ENCODE results near the gene IQSEC1.

- TF ChIP-seq GATA2 (IDR thresholded peaks at IDR 0.05; ENCODE audit: low read depth, low read length) (no peak), GATA3 (IDR thresholded peaks at IDR 0.05; ENCODE audit: low read depth, low read length) (no peak)
Observed at GRCh38 chr3:13085846-13086179, 12.6 kb upstream of the IQSEC1 start.
